NB4 (cell line): ENCODE data around the gene TMEM18.

Experiments used
- DNase-seq: peaks from one replicate; pipeline ENCODE4 v3.0.0; 2010; ENCODE audit warnings: low read depth
- H3K4me3 ChIP-seq: one replicate; pipeline ENCODE4 v1.5.1; 2011; ENCODE audit warnings: mild to moderate bottlenecking, low read depth, low read length, moderate library complexity
- MYC ChIP-seq: IDR thresholded peaks from 2 replicates; pipeline ENCODE4 v1.6.1; 2011; ENCODE audit warnings: low read depth, low read length
- POLR2A ChIP-seq: IDR thresholded peaks from 2 replicates; pipeline ENCODE4 v1.6.1; 2011; ENCODE audit warnings: mild to moderate bottlenecking; ENCODE audit not compliant: insufficient read length; ENCODE audit errors: extremely low read depth
- TF ChIP-seq, protein P1 (sequence below): IDR thresholded peaks from one replicate; pipeline ENCODE4 v1.5.1; 2012; ENCODE audit warnings: low read depth, low read length
- TF ChIP-seq, protein P2 (sequence below): IDR thresholded peaks from 2 replicates; pipeline ENCODE4 v1.6.1; 2011; ENCODE audit warnings: low read depth, low read length

TMEM18 gene

DNA sequence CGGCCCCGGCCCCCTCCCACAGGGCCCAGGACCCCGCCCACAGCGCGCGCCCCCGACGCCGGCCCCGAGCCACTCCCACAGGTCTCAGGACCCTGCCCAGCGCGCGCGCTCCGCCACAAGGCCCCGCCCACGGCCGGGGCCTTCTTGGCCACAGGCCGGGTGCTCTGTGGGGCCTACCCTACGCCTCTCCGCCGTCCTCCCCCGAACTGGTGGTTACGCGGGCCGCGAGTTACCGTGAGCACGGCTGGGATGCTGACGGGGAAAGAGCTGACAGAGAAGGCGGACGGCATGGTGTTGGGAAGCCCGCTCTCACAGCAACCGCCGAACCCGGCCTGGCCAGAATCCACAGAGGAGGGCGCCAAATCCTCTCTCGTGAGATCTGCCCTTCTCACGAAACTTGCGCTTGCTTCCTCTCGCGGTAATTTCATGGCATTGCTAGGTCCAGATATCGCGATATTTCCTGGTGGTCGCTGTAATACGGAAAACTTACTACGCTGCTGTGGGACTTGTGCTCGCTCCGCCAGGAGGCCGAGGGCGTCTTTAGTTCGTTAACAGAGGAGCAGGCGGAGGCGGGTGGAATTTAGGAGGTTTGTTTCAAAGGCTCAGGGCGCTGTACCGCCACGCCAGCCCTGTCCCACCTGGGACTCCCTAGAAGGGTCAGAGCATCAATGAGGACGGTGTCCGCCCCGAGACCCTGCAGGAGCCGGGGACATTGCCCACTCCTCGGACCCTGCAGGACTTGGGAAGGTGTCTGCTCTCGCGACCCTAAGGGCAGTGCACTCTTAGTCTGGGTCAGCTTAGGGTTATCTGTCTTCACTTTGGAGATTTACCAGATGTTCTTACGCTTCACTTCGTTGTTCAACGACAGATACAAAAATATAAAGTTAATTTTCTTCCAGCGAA, at the start of gene TMEM18:
TMEM18 (minus strand) TSS at position 351 of the 903 bp plus-strand sequence; CDS start at position 290, 61 bp downstream.
- TF ChIP-seq POLR2A: peak; percentile 95
- peak; percentile 82 for TF ChIP-seq MYC
- TF ChIP-seq, protein P1, sequence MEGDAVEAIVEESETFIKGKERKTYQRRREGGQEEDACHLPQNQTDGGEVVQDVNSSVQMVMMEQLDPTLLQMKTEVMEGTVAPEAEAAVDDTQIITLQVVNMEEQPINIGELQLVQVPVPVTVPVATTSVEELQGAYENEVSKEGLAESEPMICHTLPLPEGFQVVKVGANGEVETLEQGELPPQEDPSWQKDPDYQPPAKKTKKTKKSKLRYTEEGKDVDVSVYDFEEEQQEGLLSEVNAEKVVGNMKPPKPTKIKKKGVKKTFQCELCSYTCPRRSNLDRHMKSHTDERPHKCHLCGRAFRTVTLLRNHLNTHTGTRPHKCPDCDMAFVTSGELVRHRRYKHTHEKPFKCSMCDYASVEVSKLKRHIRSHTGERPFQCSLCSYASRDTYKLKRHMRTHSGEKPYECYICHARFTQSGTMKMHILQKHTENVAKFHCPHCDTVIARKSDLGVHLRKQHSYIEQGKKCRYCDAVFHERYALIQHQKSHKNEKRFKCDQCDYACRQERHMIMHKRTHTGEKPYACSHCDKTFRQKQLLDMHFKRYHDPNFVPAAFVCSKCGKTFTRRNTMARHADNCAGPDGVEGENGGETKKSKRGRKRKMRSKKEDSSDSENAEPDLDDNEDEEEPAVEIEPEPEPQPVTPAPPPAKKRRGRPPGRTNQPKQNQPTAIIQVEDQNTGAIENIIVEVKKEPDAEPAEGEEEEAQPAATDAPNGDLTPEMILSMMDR: no peak
- TF ChIP-seq, protein P2, sequence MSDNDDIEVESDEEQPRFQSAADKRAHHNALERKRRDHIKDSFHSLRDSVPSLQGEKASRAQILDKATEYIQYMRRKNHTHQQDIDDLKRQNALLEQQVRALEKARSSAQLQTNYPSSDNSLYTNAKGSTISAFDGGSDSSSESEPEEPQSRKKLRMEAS: peak; percentile 74
- peak; percentile 99 for DNase-seq
- H3K4me3 ChIP-seq: peak within 1 kb of the TSS; percentile 94

DNA sequence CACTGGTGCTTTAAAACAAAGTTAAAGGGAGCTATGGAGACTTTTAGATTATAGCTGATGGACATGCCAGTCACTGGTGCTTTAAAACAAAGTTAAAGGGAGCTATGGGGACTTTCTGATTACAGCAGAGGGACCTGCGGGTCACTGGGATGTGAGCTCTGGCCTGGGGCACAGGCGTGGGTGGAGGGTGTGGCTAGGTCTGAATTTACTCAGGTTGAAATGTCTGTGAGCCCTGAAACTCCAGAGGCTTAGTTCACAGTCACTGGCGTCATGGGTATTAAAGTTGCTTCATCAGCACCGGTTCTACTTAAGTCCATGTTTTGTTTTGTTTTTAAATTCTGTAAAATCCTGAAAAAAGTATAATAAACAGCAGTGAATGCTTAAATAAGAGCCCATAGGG, 49.0 kb upstream of the TMEM18 start:
- H3K4me3 ChIP-seq: no peak overlapping the region
- no peak for TF ChIP-seq POLR2A
- no peak for TF ChIP-seq MYC
- TF ChIP-seq, protein P2: no peak
- TF ChIP-seq, protein P1: no peak

DNA sequence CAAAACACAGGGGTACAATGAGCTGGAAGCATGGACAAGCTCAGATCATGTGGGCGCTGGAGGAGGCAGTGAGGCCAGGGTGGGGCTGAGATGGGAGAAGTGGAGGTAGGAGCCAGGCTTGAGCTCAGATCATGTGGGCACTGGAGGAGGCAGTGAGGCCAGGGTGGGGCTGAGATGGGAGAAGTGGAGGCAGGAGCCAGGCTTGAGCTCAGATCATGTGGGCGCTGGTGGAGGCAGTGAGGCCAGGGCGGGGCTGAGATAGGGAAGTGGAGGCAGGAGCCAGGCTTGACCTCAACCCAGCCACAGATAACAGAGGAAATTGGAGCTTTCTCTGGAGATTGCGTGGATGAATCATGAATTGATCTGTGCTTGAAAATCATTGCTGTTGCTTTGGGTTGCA, 48.3 kb upstream of the TMEM18 start:
- peak; percentile 30 for DNase-seq
- TF ChIP-seq POLR2A: no peak
- no peak for TF ChIP-seq MYC
- TF ChIP-seq, protein P1: no peak
- TF ChIP-seq, protein P2: no peak
- H3K4me3 ChIP-seq: no peak overlapping the region

More for the DNA sequence above, 49.0 kb upstream of the TMEM18 start:
- no peak for DNase-seq

DNA sequence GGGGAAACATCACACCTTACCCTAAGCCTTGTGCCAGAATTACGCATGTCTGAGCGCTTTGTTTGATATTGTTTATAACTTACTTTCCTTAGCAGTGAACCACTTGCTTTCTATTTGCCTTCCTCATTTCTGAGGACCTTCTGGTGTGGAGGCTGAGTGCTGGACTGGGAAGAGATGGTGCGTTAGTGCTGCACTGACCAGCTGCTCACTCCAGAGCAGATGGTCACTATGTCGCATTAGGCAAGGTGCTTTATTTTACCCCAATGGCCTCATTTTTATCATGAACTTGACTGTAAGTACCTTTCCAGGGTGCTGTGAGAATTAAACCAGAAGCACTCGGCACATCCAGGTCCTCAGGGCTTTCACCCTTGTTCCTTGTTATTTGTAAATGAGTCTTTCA, 46.6 kb upstream of the TMEM18 start:
- no peak for DNase-seq
- H3K4me3 ChIP-seq: no peak overlapping the region
- TF ChIP-seq MYC: no peak
- TF ChIP-seq POLR2A: no peak
- TF ChIP-seq, protein P2: no peak
- TF ChIP-seq, protein P1: no peak

DNA sequence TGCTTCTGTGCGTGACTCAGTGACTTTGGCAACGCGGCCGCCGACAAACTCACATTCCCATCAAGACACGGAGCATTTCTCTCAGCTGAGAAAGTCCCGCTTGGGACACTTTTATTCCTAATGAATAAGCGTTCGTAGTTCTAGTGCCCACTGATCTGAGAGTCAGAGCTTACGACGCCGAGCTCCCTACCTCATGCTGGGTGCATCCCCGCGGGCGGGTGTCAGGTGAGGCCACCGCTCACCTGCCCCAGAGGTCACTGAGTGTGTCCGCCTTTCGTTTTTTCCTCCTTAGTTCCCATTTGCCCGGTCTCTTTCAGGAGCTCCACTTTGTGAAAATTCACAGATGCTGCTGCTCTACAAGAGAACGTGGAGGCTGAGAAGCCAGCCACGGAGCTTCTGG, 43.6 kb upstream of the TMEM18 start:
- no peak overlapping the region for H3K4me3 ChIP-seq
- TF ChIP-seq POLR2A: no peak
- TF ChIP-seq, protein P1: no peak
- TF ChIP-seq, protein P2: no peak
- no peak for TF ChIP-seq MYC
- DNase-seq: no peak
